IMR-90 (cell line): ENCODE measurements around the gene GLRA3. TPM values are rescaled to one million over a fixed set of nuclear protein-coding genes. Genes with fewer than 3 reads are reported as not detected.

Experiments used
- ATAC-seq: fragments of 200-7000 bp; cut with Tn5 transposase; 2 replicates; pipeline ENCODE4 v1.9.1; 2020; ENCODE audit warnings: low read depth, mild to moderate bottlenecking, moderate library complexity
- BruUV-seq: library from RNA; stranded (reverse); fragments of 400-500 nt; replicated peaks from 2 replicates; lab custom pipeline; 2021; lab: Mats Ljungman, UMichigan
- CTCF ChIA-PET: fragments of 300-600 bp; formaldehyde crosslinking; extraction: SDS; loops from one replicate; lab custom pipeline; 2021; ENCODE audit warnings: antibody characterized with exemption; lab: Yijun Ruan, JAX
- POLR2A ChIA-PET: fragments of 300-600 bp; sonication (Branson Sonifier 250); formaldehyde crosslinking; loops from one replicate; lab custom pipeline; 2022; ENCODE audit warnings: antibody characterized with exemption; ENCODE audit not compliant: unreplicated experiment; lab: Charles Lee
- DNase-seq: peaks from one replicate; pipeline ENCODE4 v3.0.0; 2013
- H2AFZ ChIP-seq: replicated peaks from 2 replicates; pipeline ENCODE3; 2013; ENCODE audit warnings: low read length, mild to moderate bottlenecking; ENCODE audit not compliant: poor library complexity
- H2AK5ac ChIP-seq: 2 replicates; pipeline ENCODE4 v1.6.1; 2013; ENCODE audit warnings: low read depth, low read length, inconsistent platforms
- H2AK9ac ChIP-seq: replicated peaks from 2 replicates; pipeline ENCODE3; 2013; ENCODE audit warnings: mild to moderate bottlenecking, low read depth, low read length, moderate library complexity; ENCODE audit not compliant: poor library complexity
- H2BK120ac ChIP-seq: 2 replicates; pipeline ENCODE4 v1.6.1; 2013; ENCODE audit warnings: low read depth, low read length, inconsistent platforms
- H2BK15ac ChIP-seq: 3 replicates; pipeline ENCODE4 v1.6.1; 2013; ENCODE audit warnings: low read depth, low read length, inconsistent platforms
- H2BK20ac ChIP-seq: 2 replicates; pipeline ENCODE4 v1.6.1; 2013; ENCODE audit warnings: low read depth, mild to moderate bottlenecking, inconsistent platforms, low read length, moderate library complexity
- H2BK5ac ChIP-seq: 2 replicates; pipeline ENCODE4 v1.6.1; 2013; ENCODE audit warnings: mild to moderate bottlenecking, low read depth, low read length, inconsistent platforms; ENCODE audit not compliant: poor library complexity, severe bottlenecking
- H3K14ac ChIP-seq: replicated peaks from 2 replicates; pipeline ENCODE4 v1.6.1; 2013; ENCODE audit warnings: low read depth, low read length, inconsistent platforms
- H3K18ac ChIP-seq: 2 replicates; pipeline ENCODE4 v1.6.1; 2013; ENCODE audit warnings: low read depth, low read length, control low read depth
- H3K23ac ChIP-seq: 2 replicates; pipeline ENCODE4 v1.6.1; 2013; ENCODE audit warnings: low read depth, low read length, inconsistent platforms
- H3K27ac ChIP-seq: 2 replicates; pipeline ENCODE4 v1.5.1; 2013; ENCODE audit warnings: mild to moderate bottlenecking, control low read depth, low read length; ENCODE audit not compliant: insufficient read depth
- H3K27me3 ChIP-seq: 2 replicates; pipeline ENCODE4 v1.6.1; 2013; ENCODE audit warnings: low read length; ENCODE audit not compliant: control insufficient read depth, insufficient read depth
- H3K36me3 ChIP-seq: 2 replicates; pipeline ENCODE4 v1.6.1; 2013; ENCODE audit warnings: low read length, mixed read lengths; ENCODE audit not compliant: control insufficient read depth, insufficient read depth
- H3K4ac ChIP-seq: 2 replicates; pipeline ENCODE4 v1.6.1; 2013; ENCODE audit warnings: low read depth, low read length, inconsistent platforms
- H3K4me1 ChIP-seq: 2 replicates; pipeline ENCODE4 v1.6.1; 2013; ENCODE audit warnings: low read length, mixed read lengths; ENCODE audit not compliant: control insufficient read depth, insufficient read depth
- H3K4me2 ChIP-seq: 2 replicates; pipeline ENCODE4 v1.6.1; 2013; ENCODE audit warnings: low read depth, mild to moderate bottlenecking, control low read depth, low read length, moderate library complexity
- H3K4me3 ChIP-seq: 2 replicates; pipeline ENCODE4 v1.5.1; 2013; ENCODE audit warnings: low read depth, mild to moderate bottlenecking, control low read depth, low read length, moderate library complexity; ENCODE audit not compliant: insufficient read depth
- H3K56ac ChIP-seq: 2 replicates; pipeline ENCODE4 v1.6.1; 2013; ENCODE audit warnings: low read length, inconsistent platforms; ENCODE audit not compliant: insufficient read depth; ENCODE audit errors: extremely low read depth
- H3K79me1 ChIP-seq, 2 experiments: 2 replicates each; pipeline ENCODE4 v1.6.1; 2013; ENCODE audit warnings: low read length in 2 of 2, inconsistent platforms in 1 of 2, low read depth in 1 of 2
- H3K9ac ChIP-seq: 2 replicates; pipeline ENCODE4 v1.6.1; 2013; ENCODE audit warnings: low read depth, low read length, control low read depth
- H3K9me1 ChIP-seq: 2 replicates; pipeline ENCODE4 v1.6.1; 2013; ENCODE audit warnings: low read length, inconsistent platforms; ENCODE audit not compliant: insufficient read depth
- H3K9me3 ChIP-seq: 2 replicates; pipeline ENCODE4 v1.6.1; 2013; ENCODE audit warnings: low read length; ENCODE audit not compliant: control insufficient read depth, insufficient read depth
- H4K20me1 ChIP-seq: 2 replicates; pipeline ENCODE4 v1.6.1; 2013; ENCODE audit warnings: low read length, inconsistent platforms; ENCODE audit not compliant: insufficient read depth
- H4K5ac ChIP-seq: 2 replicates; pipeline ENCODE4 v1.6.1; 2013; ENCODE audit warnings: mild to moderate bottlenecking, low read depth, low read length, control low read depth
- H4K8ac ChIP-seq, 2 experiments: 2 replicates each; pipeline ENCODE4 v1.6.1; 2013; ENCODE audit warnings: low read depth in 2 of 2, low read length in 2 of 2, control low read depth in 1 of 2, inconsistent platforms in 1 of 2
- H4K91ac ChIP-seq: 2 replicates; pipeline ENCODE4 v1.6.1; 2013; ENCODE audit warnings: low read depth, low read length, inconsistent platforms; ENCODE audit not compliant: insufficient read depth
- BHLHE40 ChIP-seq: fragments of 150-350 bp; IDR thresholded peaks from 2 replicates; pipeline ENCODE4 v1.6.1; 2016; ENCODE audit warnings: mild to moderate bottlenecking, low read depth, low read length
- CEBPB ChIP-seq: IDR thresholded peaks from 2 replicates; pipeline ENCODE4 v1.6.1; 2012; ENCODE audit warnings: low read depth, low read length, improper control_type of control experiment
- CHD1 ChIP-seq: IDR thresholded peaks from 2 replicates; pipeline ENCODE4 v1.6.1; 2012; ENCODE audit warnings: low read depth, low read length, improper control_type of control experiment
- CTCF ChIP-seq: conservative IDR thresholded peaks from 2 replicates; pipeline ENCODE4 v1.5.1; 2012; ENCODE audit warnings: mild to moderate bottlenecking, low read depth, low read length, improper control_type of control experiment
- ELK1 ChIP-seq: fragments of 150-350 bp; IDR thresholded peaks from 2 replicates; pipeline ENCODE4 v1.6.1; 2016; ENCODE audit warnings: low read depth, mild to moderate bottlenecking, low read length, moderate library complexity, borderline replicate concordance
- MAFK ChIP-seq: IDR thresholded peaks from 2 replicates; pipeline ENCODE4 v1.6.1; 2012; ENCODE audit warnings: low read depth, low read length, improper control_type of control experiment
- MAZ ChIP-seq: IDR thresholded peaks from 2 replicates; pipeline ENCODE4 v1.6.1; 2012; ENCODE audit warnings: low read depth, mild to moderate bottlenecking, low read length, improper control_type of control experiment, moderate library complexity, borderline replicate concordance
- MXI1 ChIP-seq: IDR thresholded peaks from 2 replicates; pipeline ENCODE4 v1.6.1; 2012; ENCODE audit warnings: low read depth, mild to moderate bottlenecking, low read length, moderate library complexity, borderline replicate concordance
- NFE2L2 ChIP-seq: fragments of 150-350 bp; IDR thresholded peaks from 2 replicates; pipeline ENCODE4 v1.6.1; 2016; ENCODE audit warnings: low read depth, mild to moderate bottlenecking, low read length
- POLR2A ChIP-seq: IDR thresholded peaks from 2 replicates; pipeline ENCODE4 v1.6.1; 2012; ENCODE audit warnings: mild to moderate bottlenecking, low read depth, low read length
- RAD21 ChIP-seq: IDR thresholded peaks from 2 replicates; pipeline ENCODE4 v1.6.1; 2012; ENCODE audit warnings: low read length, improper control_type of control experiment
- RCOR1 ChIP-seq: IDR thresholded peaks from 2 replicates; pipeline ENCODE4 v1.6.1; 2012; ENCODE audit warnings: mild to moderate bottlenecking, low read length, improper control_type of control experiment; ENCODE audit not compliant: insufficient replicate concordance
- RFX5 ChIP-seq: IDR thresholded peaks from 2 replicates; pipeline ENCODE4 v1.8.0; 2012; ENCODE audit warnings: low read depth, mild to moderate bottlenecking, low read length, moderate library complexity
- WGBS, 2 experiments: methylation state at CpG; one replicate each; pipeline versions ENCODE4 v1.1.5 to v1.1.7; 2013; ENCODE audit warnings: missing lambda C conversion rate in 2 of 2; ENCODE audit not compliant: insufficient read length in 1 of 2; ENCODE audit errors: extremely low coverage in 2 of 2; 5-methylcytosine and 5-hydroxymethylcytosine counted together
- dilution Hi-C: fragments of 300-500 bp; cut with HindIII; formaldehyde crosslinking; loops from one replicate; pipeline ENCODE4 v1.14.3; 2018; ENCODE audit warnings: low sequenced_read_pairs; ENCODE audit not compliant: unreplicated experiment
- in situ Hi-C: fragments of 300-500 bp; cut with MboI; formaldehyde crosslinking; loops from 3 replicates; pipeline ENCODE4 v1.14.3; 2019; ENCODE audit warnings: low sequenced_read_pairs, inconsistent platforms, mixed read lengths
- intact Hi-C: fragments of 100-400 bp; cut with micrococcal nuclease; formaldehyde crosslinking; loops from 2 replicates; pipeline ENCODE4 v1.10.0; 2022
- polyA plus RNA-seq, 3 experiments: library from polyadenylated mRNA; depleted of rRNA; stranded (reverse); fragments of >200 nt; gene quantifications; 2 replicates each; pipeline ENCODE4 v1.2.3, GENCODE V29; 2012; ENCODE audit warnings: low replicate concordance in 1 of 3
- total RNA-seq: library from RNA; depleted of rRNA; stranded (reverse); fragments of >200 nt; gene quantifications from 2 replicates; pipeline ENCODE4 v1.2.3, GENCODE V29; 2012

GLRA3 gene
- total and polyA plus RNA-seq, 2 of the 4 experiments (the other 2 are of a cell fraction): not detected

GRCh38 chr4:174595141-174595929 is 233.7 kb downstream of the GLRA3 start:
- ATAC-seq (no peak), DNase-seq (no peak)
- BruUV-seq: no TSS peak
- H3K4me3 ChIP-seq: no peak overlapping the region
- no peak overlapping the region for H2BK20ac ChIP-seq
- no peak overlapping the region for H3K14ac ChIP-seq
- no peak overlapping the region for H2AK5ac ChIP-seq
- H3K36me3 ChIP-seq: no peaks in the 10 kb centered on the region
- no peaks in the 10 kb centered on the region for H3K9me3 ChIP-seq
- no peak overlapping the region for H2BK15ac ChIP-seq
- TF ChIP-seq BHLHE40: no peak
- no peak for TF ChIP-seq CTCF
- TF ChIP-seq CHD1: no peak
- no peak for TF ChIP-seq RFX5
- TF ChIP-seq MAZ: no peak
- TF ChIP-seq POLR2A: no peak
- TF ChIP-seq RCOR1: no peak
- no peak for TF ChIP-seq NFE2L2
- no peak for TF ChIP-seq CEBPB
- no peak for TF ChIP-seq MAFK
- no peak for TF ChIP-seq RAD21
- TF ChIP-seq ELK1: no peak
- no peak for TF ChIP-seq MXI1
- no peak overlapping the region for H3K18ac ChIP-seq
- dilution Hi-C loops (no loop called here), intact Hi-C loops (no loop called here), in situ Hi-C loops (no loop called here)
- no peak overlapping the region for H4K91ac ChIP-seq
- H3K4me2 ChIP-seq: no peak overlapping the region
- POLR2A ChIA-PET: no interaction called here
- H3K9me1 ChIP-seq: no peaks in the 10 kb centered on the region
- CTCF ChIA-PET: no interaction called here
- no peak overlapping the region for H3K23ac ChIP-seq
- no peak overlapping the region for H3K27ac ChIP-seq
- H2BK5ac ChIP-seq: no peak overlapping the region
- no peaks in the 10 kb centered on the region for H3K27me3 ChIP-seq
- H3K4me1 ChIP-seq: no peaks in the 10 kb centered on the region
- H4K20me1 ChIP-seq: no peaks in the 10 kb centered on the region
- H4K8ac ChIP-seq: no peak overlapping the region
- H3K4ac ChIP-seq: no peak overlapping the region
- 67% methylated on average over 2 of the region's 4 CpGs; no CpG with 5 or more reads in 1 of the 2 experiments for WGBS, 2 experiments
- no peak overlapping the region for H3K9ac ChIP-seq
- no peak overlapping the region for H2AFZ ChIP-seq
- H2BK120ac ChIP-seq: no peak overlapping the region
- no peak overlapping the region for H3K56ac ChIP-seq
- no peak overlapping the region for H2AK9ac ChIP-seq
- H4K5ac ChIP-seq: no peak overlapping the region
- no peaks in the 10 kb centered on the region for H3K79me1 ChIP-seq
